HG03095 (cell line): ENCODE data around the gene HDAC4.

Experiments
- ATAC-seq: cut with Tn5 transposase; IDR thresholded peaks from one replicate; pipeline ENCODE4 v1.9.1; 2021; ENCODE audit warnings: moderate library complexity; ENCODE audit not compliant: unreplicated experiment

Gene HDAC4

DNA sequence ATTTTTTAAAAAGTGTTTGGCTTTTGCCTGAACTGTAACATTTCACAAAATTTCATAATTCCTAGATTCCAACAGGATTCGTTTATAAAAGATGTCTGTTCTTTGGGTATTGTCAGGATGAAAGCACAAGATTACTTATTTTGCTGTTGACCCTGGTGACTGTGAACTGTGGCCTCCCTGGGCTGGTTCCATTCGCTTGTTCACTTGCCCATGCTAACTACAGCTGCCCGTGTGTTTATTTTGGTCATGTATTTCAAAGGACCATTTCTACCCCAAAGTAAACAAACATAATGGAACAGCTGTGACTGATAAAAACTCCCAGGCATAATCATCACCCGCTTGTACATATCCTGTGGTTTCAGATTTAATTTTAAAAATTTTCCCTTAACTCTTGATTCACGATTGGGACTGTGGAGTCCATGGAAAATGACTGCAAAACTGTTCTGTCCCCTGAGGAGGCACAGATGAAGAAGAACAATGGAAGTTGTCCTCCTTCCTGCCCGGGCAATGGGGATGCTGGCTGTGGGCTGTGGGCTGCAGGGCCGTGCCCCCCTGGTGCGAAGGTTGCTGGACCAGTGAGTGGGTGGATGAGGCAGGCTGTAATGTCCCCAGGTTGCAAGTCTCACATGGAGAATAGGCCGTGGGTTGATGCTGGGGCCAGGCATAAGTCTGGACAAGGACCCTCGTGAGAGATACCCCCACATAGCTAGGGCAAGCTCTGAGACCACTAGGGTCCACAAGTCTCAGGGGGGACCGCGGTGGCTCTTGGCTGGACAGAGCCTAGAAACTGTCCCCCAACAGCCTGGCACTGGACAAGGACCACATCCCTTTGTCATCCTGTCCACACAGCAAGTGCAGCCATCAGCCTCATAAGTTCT is 28.9 kb upstream of the HDAC4 start:
- no peak for ATAC-seq

DNA sequence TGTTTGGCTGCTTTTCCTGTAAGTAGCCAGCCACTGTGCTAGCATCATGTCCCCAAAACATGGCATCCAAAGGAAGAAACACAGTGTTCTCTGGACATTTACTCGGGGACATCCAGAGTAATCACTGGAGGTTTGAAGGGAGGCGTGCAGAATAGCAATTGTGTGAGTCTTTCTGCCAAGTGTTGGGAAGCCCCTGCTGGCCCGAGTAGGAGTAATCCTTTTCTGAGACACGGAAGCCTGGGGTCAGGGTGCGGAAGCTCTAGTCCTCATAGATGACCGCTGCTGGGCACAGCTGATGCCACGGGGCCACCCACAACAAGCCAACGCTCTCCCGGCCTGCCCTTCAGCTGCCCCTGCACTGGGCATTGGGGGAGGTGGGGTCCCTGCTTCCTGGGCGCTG is 24.8 kb upstream of the HDAC4 start:
- no peak for ATAC-seq

DNA sequence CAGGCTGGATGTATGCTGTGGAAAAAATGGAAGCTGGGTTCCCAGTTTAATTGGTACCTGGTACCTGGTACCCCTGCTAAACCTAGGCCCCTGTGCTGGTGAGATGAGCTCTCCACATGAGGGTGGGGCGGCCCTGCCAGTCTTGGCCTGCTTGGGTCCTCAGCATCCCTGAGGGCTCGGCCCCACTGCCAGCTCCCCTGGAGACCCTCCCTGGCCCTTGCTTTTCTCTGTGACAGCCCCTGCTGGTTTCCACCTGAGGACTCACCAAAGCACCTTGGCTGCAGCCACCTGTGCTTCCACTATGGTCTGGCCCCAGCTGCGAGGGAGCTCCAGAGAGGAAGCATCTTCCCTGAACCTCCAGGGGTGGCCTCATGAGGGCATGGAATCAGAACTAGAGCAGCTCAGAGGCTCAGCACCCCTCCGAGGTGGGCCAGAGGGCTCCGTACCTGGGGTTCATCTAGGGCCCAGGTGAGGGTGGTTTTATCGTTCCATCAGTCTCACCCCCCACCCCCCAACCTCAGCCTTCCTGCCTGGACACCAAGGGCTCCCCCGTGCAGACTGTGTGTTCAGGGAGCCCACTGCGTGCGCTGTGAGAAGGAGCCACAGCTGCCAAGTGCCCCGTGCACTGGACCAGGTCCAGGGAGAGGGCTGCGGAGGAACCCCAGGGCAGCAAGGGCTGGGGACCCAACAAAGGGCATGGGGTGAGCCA is 23.7 kb upstream of the HDAC4 start:
- no peak for ATAC-seq

DNA sequence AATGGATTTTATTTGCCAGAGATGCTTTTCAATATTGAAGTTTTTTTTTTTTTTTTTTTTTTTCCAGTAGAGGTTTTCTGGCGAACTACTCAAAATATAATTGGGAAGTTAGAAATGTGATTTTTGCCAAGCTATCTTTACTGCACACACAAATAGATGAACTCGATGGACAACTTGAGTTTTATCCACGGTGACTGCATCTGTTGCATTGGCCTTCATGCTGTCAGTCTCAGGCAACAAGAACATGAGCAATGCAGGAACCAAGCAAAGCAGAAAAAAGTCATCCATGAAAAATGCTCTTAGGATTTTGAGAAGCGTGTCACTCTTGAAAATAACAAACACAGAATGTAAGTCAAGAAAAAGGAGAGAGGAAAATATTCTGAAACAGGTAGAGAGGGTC is 22.7 kb upstream of the HDAC4 start:
- no peak for ATAC-seq

DNA sequence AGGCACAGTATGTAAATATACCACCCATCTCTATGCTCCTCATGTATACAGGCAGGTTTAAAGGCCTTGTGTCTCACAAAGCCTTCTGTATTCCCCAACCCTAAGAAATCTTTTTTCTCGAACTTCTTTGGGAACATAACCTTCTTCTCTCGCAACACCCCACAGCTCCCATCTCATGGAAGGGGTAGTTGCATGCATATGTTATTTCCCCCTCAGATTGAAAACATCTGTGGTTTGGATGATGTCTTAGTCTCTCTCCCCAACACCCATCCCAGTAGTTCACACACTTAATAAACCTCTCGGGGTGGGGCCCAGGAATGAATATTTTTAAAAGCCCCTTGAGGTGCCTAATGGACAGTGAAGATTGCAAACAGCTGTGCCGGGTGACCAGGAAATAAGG is 21.0 kb upstream of the HDAC4 start:
- no peak for ATAC-seq

DNA sequence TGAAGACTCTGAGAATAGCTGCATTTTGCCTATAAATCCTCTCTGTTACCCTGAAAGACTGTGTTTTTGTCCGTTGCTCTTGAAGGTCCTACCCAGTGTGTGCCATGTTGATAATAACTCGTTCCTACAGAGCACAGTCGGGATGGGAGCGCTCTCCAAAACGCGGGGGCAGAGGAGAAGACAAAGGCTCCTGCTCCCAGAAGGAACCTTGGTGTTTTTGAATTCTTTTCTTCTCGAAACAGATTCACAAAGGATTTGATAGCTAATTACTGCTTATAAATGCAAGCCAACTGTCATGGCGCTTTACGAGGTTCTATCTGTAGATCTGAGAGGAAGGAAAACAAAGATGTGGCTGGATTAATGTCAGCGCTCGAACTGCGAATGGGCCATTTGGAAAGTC is 19.3 kb upstream of the HDAC4 start:
- ATAC-seq, result no peak

DNA sequence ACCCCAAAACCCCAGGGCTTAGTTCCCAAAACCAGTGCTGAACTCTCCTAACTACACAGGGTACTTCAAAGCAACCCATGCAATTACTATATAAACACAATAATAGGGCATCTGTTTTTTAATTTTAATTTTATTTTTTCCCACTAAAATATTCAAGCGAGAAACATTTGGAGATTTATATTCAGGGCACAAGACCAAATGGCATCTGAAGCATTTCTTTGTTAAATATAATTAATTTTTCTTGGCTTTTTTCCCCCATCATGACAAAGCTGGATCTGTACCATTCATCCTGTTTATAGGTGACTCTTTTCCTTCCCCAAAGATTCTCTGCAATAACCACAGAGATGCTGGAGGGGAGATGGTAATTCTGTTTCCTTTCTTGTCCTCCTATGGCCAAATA is 18.1 kb upstream of the HDAC4 start:
- ATAC-seq, result no peak

DNA sequence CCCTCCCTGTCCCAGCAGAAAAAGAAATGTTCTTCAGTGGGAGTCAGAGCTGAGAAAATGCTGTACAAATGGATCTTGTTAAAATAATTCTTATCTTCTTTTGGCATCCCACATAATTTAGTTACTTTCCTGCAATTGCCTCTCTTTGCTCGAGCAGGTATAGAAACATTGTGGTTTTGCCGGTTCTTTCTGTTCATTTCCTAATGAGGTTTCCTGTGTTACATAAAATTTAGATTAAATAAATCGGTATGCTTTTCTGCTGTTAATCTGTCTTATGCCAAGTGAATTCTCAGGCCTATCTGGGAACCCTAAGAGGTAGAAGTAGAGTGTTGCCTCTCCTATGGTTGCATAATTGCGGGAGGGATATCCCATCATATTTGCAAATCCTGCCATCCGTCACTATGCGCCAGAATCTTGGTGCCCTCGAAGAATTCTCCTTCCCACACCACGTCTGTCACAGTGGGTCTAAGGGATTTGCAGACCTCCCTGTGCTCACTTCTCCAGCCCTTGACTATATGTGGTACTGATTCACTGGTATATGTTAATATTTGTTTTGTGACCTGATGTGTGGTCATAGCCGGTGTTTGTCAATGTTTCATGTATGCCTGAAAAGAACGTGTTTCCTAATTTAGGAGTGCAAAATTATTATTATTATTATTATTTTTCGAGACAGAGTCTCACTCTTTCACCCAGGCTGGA is 12.2 kb upstream of the HDAC4 start:
- no peak for ATAC-seq

DNA sequence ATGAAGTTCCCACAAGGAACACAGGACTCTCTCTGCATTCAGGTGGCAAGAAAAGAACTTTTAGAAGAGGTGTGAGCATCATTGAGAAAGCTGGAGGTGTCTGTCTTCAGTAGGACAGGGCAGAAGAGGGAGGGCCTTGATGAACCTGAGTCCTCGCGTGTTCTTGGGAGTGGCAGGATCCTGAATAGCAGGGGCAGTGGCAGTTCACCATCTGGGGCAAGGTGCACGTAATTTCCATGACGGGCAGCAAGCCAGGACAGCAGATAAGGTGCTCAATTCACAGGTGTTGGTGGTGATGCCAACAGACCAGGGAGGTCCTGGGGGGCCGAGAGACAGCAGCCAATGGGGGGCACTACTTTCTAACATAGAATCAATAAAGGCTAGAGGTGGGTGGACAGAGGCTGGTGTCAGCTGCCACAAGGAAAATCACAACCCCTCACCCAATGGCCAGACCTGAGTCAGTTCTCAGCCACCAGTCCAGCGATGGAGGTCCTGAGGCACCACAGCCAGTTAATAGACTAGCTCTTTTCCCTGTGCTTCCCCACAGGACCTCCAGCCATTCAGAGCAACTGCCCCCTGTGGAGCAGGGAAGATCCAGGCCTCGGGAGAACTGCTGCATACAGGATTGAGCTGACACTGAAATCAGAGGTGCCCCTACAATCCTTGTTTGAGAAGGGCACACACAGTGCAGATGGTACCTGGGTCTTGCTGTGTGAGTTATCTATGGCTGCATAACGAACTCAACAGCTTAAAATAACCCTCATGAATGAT is 10.9 kb upstream of the HDAC4 start:
- no peak for ATAC-seq

DNA sequence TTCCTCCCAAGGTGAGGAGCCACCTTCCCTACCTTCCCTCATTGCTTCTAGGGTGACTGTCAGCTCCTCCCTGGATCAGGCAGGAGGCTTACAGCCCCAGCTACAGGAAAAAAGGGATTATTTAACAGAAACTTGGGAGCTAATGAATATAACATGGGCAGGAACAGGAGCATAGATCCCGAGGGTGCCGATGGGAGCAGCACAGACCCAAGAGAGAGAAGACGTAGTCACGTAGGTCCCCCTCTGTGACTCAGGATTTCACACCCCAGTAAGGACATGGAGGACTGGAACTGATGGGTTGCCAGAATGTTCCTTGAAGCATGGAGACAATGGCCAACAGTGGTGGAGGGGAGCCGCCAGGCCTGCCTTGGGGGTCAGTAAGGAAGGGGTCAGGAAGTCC is 10.3 kb upstream of the HDAC4 start:
- no peak for ATAC-seq

DNA sequence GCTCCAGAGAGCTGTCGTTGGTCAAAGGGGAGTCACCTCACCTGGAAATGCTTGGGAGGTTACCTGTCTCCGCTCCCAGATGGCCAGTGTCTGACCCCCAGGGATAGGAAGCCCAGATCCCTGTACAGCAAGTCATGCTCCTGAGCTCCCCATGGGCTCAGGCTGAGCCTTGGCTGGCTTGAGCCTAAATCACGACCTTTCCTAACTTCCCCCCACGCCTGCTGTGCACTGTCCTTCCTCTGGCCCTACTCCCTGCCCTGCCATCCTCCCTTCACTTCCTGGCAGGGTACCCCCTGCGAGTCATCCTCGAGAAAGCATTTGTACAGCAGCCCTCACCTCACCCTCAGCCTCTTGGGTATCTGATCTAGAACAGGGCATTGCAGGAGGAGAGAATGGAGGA is 9.2 kb upstream of the HDAC4 start:
- no peak for ATAC-seq

DNA sequence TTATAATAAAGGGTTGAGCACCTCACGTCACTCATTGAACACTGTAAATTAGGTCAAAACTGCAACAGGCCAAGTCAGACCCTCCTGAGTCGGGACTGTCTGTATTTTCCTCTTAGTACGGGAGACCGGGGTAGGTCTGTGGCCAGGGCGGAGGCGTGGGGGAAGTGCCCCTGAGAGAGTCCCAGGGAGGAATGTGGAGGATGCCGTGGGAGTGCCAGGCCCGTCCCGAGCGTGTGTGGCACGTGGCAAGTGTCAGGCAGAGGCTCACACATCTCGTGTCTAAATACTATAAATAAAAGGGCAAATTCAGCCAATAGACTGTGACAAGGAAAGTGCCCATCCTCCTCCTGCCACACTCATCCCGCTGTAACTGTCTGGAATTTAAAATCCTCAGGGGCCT is 6.3 kb upstream of the HDAC4 start:
- no peak for ATAC-seq

DNA sequence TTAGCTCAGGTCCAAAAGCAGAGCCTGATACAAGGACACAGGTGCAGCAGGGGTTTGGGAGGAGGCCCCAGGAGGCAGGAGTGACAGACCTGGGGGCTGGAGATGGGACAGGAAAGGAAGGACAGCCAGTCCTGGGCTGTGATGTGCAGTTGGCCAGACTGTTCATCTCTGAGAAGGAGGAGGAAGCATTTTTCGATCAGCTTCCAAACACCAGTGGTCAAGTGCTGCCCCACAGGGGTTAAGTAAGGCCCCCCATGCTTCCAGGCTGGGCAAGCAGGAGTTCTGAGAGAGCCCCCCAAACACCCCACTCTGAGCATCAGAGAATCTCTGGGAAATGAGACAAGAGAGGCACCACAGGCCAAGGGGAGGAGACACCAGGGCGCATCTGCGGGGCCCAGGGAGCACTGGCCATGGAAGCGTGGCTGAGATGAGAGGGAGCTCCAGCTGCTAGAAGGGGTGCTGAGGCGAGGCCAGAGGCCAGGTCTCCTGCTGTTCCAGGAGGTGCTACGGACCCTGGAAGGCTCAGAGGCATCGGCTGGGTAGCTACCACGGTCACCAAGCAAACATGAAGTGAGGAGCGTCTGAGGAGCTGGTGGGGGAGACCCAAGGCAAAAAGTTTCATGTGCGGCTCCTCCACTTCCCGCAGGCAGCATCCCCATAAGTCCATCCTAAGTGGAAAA is 5.6 kb upstream of the HDAC4 start:
- no peak for ATAC-seq

DNA sequence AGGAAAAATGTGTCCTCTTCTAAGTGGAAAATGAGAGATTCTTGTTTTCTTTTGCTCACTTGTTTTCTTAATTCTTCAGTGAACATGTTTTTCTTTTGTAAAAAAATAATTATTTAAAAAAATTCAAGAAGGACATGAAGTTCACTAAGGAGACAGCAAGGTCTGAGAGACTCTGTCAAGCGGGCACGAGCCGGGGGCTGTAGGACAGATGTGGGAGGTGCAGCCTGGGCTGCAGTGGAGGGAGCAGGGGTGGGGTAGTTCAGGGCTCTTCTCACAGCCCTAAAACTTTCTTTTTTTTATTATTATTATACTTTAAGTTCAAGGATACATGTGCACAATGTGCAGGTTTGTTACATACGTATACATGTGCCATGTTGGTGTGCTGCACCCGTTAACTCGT is 4.3 kb upstream of the HDAC4 start:
- ATAC-seq, result no peak

DNA sequence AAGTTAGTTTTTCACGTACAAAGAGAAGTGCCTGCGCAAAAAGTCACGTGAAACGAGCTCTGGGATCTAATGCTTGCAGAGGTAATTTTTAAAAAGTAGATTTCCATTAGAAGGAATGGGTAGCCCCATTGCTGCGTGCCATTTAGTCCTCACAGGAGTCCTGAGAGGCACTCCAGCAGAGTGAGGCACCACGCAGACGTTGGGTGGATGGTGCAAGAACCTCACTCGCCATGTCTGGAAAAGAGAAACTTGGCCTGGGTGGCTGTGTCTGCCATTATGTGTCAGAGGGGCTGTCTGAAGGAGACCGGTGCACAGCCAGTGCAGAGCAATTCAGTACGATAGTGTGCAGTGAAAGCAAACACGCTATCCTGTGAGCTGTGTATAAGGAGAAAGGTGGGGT is 1.8 kb upstream of the HDAC4 start:
- no peak for ATAC-seq

DNA sequence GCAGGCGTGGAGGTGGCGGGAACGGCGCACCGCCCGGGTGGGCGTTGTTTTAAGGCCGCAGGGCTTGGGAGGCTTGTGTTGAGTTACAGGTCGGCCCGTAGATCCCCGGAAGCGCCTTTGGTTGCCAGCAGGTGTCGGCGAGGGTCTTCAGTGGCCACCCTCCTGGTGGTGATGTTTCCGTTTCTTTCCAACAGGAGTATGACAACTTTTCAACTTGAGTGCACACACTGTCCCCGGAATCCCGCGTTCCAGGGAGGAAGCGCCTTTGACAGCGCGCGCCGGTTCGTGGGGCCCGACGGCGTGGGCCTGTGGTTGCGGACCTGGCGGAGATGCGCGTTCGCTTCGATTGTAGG is 1.0 kb upstream of the HDAC4 start:
- ATAC-seq, result peak; percentile 7

DNA sequence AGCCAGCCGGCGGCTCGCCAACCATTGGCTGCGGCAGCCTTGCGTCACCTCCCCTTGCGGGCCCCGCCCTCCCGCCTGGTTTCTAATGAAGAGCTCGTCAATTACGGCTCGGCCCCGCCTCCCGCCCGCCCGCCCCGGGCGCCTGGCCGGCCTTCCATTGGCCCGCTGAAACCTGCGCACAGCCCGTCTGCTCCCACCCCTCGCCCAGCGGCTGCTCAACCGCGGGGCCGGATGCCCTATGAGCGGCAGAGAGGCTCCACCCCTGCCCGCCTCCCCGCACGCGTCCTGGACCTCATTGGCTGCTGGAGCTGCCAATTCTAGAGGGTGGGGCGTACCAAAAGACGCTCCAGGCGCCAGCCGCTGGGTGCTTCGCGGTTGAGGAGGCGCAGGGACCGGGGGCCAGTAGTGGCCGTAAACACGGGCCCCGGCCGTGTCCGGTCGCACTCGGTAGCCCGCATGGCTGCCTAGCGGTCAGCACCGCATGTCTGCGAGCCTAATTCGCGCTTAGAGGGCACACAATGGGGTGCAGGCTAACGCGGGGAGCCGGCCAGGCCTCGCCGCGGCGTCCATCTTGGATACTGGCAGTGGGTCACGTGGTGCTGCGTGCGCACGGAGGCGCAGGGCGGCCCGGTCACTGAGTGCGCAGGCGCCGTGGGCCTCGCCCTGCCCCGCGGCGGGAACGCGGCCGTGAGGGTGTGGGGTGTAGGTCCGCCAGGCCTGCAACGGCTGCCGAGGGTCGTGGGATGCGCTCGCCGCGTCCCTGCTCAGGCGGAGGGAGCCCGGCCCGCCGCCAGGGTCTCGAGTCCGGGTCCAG is 454 bp upstream of the HDAC4 start:
- peak; percentile 88 for ATAC-seq

DNA sequence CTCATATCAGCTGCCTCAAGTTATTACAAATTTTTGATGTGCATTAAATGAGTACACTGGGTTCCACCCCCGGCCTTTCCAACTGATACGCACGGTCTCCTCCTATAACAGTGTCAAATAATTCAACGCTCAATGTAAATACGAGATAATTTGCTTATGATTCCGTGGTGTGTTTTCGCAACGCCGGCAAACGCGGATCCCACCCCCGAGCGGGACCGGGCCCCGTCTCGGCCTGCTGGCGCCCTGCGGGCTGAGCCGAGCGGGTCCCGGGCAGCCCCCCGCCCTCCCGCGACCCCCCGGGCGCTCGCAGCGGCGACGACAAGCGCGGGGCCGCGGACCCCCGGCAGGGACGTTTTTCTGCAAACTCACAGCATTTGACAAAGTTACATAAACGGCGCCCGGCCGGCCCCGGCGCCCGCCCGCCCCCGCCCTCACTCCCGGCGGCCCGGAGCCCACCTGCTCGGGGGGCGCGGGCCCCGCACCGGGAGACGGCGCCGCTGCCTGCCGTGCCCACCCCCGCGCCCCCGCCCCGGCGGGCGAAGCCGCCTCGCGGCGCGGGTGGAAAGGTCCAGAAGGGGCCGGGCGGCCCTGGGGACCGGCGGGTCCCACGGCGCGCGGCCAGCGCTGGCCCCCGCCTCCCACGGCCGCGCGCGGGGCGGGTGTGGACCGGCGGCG is 762 bp downstream of the HDAC4 start:
- no peak for ATAC-seq

DNA sequence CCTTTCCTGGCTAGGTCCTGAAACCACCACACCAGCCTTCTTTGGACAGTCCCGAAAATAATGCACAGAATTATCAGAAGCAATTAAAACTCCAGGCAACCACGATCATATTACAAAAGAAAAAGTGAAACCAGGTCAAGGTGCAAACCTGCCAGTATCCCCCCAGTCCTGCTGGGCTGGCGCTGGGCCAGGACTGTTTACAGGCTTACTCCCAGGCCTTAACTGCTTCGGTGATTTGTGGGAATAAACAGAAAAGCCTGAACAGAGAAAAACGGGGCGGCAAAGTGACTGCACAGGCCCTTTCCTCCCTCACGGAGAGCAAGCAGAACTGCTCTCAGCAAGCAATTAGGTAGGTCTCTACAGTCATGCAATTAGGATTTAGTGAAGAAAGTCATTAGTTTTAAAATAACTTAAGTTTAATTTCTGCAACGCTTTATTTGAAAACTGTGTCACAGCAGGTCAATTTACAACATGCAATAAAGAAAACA is 1.3 kb downstream of the HDAC4 start:
- no peak for ATAC-seq
